K562 (cell line): ENCODE results near the gene PYGB. TPM values are rescaled to one million over a fixed set of nuclear protein-coding genes. Genes with fewer than 3 reads are reported as not detected.
A peak's percentile ranks its signal among the peaks of the same experiment; 100 is the strongest.

Source experiments
- ATAC-seq: fragments of 200-7000 bp; cut with Tn5 transposase; 3 replicates; pipeline ENCODE4 v1.9.1; 2020; ENCODE audit warnings: moderate library complexity
- BruUV-seq: library from RNA; stranded (reverse); fragments of 400-500 nt; replicated peaks from 2 replicates; lab custom pipeline; 2021; lab: Mats Ljungman, UMichigan
- CTCF ChIA-PET: fragments of 300-600 bp; formaldehyde crosslinking; extraction: SDS; loops from one replicate; lab custom pipeline; 2021; ENCODE audit warnings: low intra/inter-chr PET ratio; lab: Yijun Ruan, JAX
- POLR2A ChIA-PET: fragments of 300-600, 350-650 bp; sonication (Branson Sonifier 250); formaldehyde crosslinking; extraction: SDS; loops from one replicate; lab custom pipeline; 2021; ENCODE audit warnings: antibody characterized with exemption, inconsistent platforms; lab: Yijun Ruan, JAX
- DNase-seq, 4 experiments: peaks; one replicate each; pipeline versions ENCODE4 v3.0.0 to v3.0.0-alpha.2; 2011 to 2018; ENCODE audit warnings: low spot score in 3 of 4, mixed read lengths in 3 of 4; ENCODE audit errors: extremely low read depth in 1 of 4
- FAIRE-seq: peaks from 2 replicates; lab custom pipeline; 2011; peaks lifted over from hg19 to GRCh38; lab: Jason Lieb, UNC
- H2AFZ ChIP-seq: 2 replicates; pipeline ENCODE4 v1.6.0; 2011; ENCODE audit warnings: low read depth, low read length, control low read depth, inconsistent platforms
- H3K27ac ChIP-seq: fragments of 200-600 bp; 3 replicates; pipeline ENCODE4 v1.8.0; 2011; ENCODE audit warnings: low read depth, mild to moderate bottlenecking, control low read depth, inconsistent platforms, low read length, moderate library complexity, mixed read lengths; ENCODE audit errors: extremely low read depth
- H3K27me3 ChIP-seq, 2 experiments: fragments of 300-600 bp in 1 of 2; 2 replicates in 1 of 2; 3 replicates in 1 of 2; pipeline versions ENCODE4 v1.6.0 to v1.8.0; 2011; ENCODE audit warnings: inconsistent platforms in 2 of 2, low read length in 2 of 2, mild to moderate bottlenecking in 1 of 2, mixed read lengths in 1 of 2, moderate library complexity in 1 of 2; ENCODE audit not compliant: control insufficient read depth in 2 of 2, insufficient read depth in 2 of 2
- H3K36me3 ChIP-seq: fragments of 300-600 bp; 3 replicates; pipeline ENCODE4 v1.8.0; 2011; ENCODE audit warnings: mild to moderate bottlenecking, low read length, inconsistent platforms; ENCODE audit not compliant: control insufficient read depth, insufficient read depth
- H3K4me1 ChIP-seq, 2 experiments: fragments of 200-600 bp in 1 of 2; replicated peaks in 1 of 2; 2 replicates in 1 of 2; 3 replicates in 1 of 2; pipeline versions ENCODE4 v1.5.1 to v1.8.0; 2011; ENCODE audit warnings: inconsistent platforms in 2 of 2, low read length in 2 of 2, mild to moderate bottlenecking in 1 of 2, mixed read lengths in 1 of 2, moderate library complexity in 1 of 2; ENCODE audit not compliant: control insufficient read depth in 2 of 2, insufficient read depth in 2 of 2
- H3K4me2 ChIP-seq: 2 replicates; pipeline ENCODE4 v1.6.1; 2011; ENCODE audit warnings: low read length, control low read depth, inconsistent platforms, mixed read lengths; ENCODE audit not compliant: insufficient read depth
- H3K4me3 ChIP-seq: fragments of 200-600 bp; sonication (generic), shearing (Covaris generic); 2 replicates; pipeline ENCODE4 v1.5.1; 2016; ENCODE audit warnings: control low read depth, inconsistent platforms
- H3K79me2 ChIP-seq: fragments of 200-600 bp; 3 replicates; pipeline ENCODE4 v1.8.0; 2011; ENCODE audit warnings: low read length, inconsistent platforms; ENCODE audit not compliant: control insufficient read depth, insufficient read depth
- H3K9ac ChIP-seq, 2 experiments: 2 replicates each; pipeline versions ENCODE4 v1.6.0 to v1.6.1; 2011; ENCODE audit warnings: low read depth in 2 of 2, low read length in 2 of 2, control low read depth in 1 of 2, inconsistent platforms in 1 of 2, mild to moderate bottlenecking in 1 of 2, mixed read lengths in 1 of 2; ENCODE audit not compliant: insufficient read depth in 1 of 2
- H3K9me1 ChIP-seq: one replicate; pipeline ENCODE4 v1.6.0; 2011; ENCODE audit warnings: inconsistent platforms, mild to moderate bottlenecking, low read length, moderate library complexity; ENCODE audit not compliant: control insufficient read depth, insufficient read depth
- H3K9me3 ChIP-seq: replicated peaks from 2 replicates; pipeline ENCODE4 v1.5.1; 2011; ENCODE audit warnings: low read depth, low read length, inconsistent platforms; ENCODE audit not compliant: control insufficient read depth, insufficient read depth
- H4K20me1 ChIP-seq: replicated peaks from 2 replicates; pipeline ENCODE4 v1.6.1; 2011; ENCODE audit warnings: low read length, inconsistent platforms, mixed read lengths; ENCODE audit not compliant: control insufficient read depth, insufficient read depth
- ATF3 ChIP-seq, 2 experiments: fragments of 450-650 bp in 1 of 2; sonication (generic) in 1 of 2; formaldehyde crosslinking in 1 of 2; IDR thresholded peaks in 1 of 2; conservative IDR thresholded peaks in 1 of 2; 2 replicates each; pipeline versions ENCODE4 v1.6.1 to v1.8.1; 2016 to 2023; ENCODE audit warnings: mild to moderate bottlenecking in 2 of 2, moderate library complexity in 2 of 2, inconsistent platforms in 1 of 2, missing genetic modification reagents in 1 of 2
- E2F6 ChIP-seq, 2 experiments: IDR thresholded peaks; 2 replicates each; pipeline ENCODE4 v1.6.1; 2011; ENCODE audit warnings: borderline replicate concordance in 1 of 2, control low read depth in 1 of 2, low read depth in 1 of 2, low read length in 1 of 2, mild to moderate bottlenecking in 1 of 2, mixed read lengths in 1 of 2, moderate library complexity in 1 of 2; ENCODE audit not compliant: insufficient read depth in 1 of 2, insufficient read length in 1 of 2, poor library complexity in 1 of 2, severe bottlenecking in 1 of 2; ENCODE audit errors: extremely low read depth in 1 of 2
- HMGXB4 ChIP-seq: sonication (generic); formaldehyde crosslinking; IDR thresholded peaks from 2 replicates; pipeline ENCODE4 v1.8.1; 2023; ENCODE audit warnings: mild to moderate bottlenecking, missing genetic modification reagents
- MAX ChIP-seq: sonication (generic); formaldehyde crosslinking; IDR thresholded peaks from 2 replicates; pipeline ENCODE4 v1.9.0; 2022; ENCODE audit warnings: mild to moderate bottlenecking, missing genetic modification reagents
- SMAD2 ChIP-seq: fragments of 150-350 bp; IDR thresholded peaks from 2 replicates; pipeline ENCODE4 v1.6.1; 2014; ENCODE audit warnings: low read depth, mild to moderate bottlenecking, low read length
- ZNF140 ChIP-seq: fragments of 250-450 bp; sonication (Bioruptor Pico); IDR thresholded peaks from 2 replicates; pipeline ENCODE4 v1.8.0; 2021; ENCODE audit warnings: moderate library complexity, mild to moderate bottlenecking, inconsistent platforms
- WGBS: fragments of 100-300 bp; shearing (Covaris generic); methylation state at CpG from one replicate; pipeline ENCODE4 v1.1.6; 2016; ENCODE audit warnings: low coverage, mixed read lengths; ENCODE audit not compliant: insufficient coverage; ENCODE audit errors: missing lambda C conversion rate; 5-methylcytosine and 5-hydroxymethylcytosine counted together
- in situ Hi-C: fragments of 300-500 bp; cut with MboI; formaldehyde crosslinking; loops from 4 replicates; pipeline ENCODE4 v1.15.0; 2018; ENCODE audit warnings: inconsistent platforms, mixed read lengths
- intact Hi-C: fragments of 100-400 bp; cut with micrococcal nuclease; formaldehyde crosslinking; loops from 2 replicates; pipeline ENCODE4 v1.14.2; 2022
- polyA plus RNA-seq, 8 experiments: library from polyadenylated mRNA; depleted of rRNA in 4 of 8; stranded (reverse) in 5 of 8; unstranded in 3 of 8; fragments of >200 nt; fragmentation: Nextera tagmentation in 2 of 8; fragmentation: Illumina TruSeq in 1 of 8; extraction: Ambion mirVana in 2 of 8; extraction: Trizol in 1 of 8; gene quantifications; 2 replicates each; pipeline versions ENCODE4 v1.2.1 to v1.2.3, GENCODE V29; 2011 to 2014; ENCODE audit warnings: inconsistent platforms in 1 of 8, missing spikeins in 1 of 8
- total RNA-seq, 7 experiments: library from RNA; depleted of rRNA in 6 of 7; stranded (reverse); fragments of >200 nt in 6 of 7; fragmentation: Illumina TruSeq in 2 of 7; extraction: Trizol in 2 of 7; gene quantifications; 2 replicates each; pipeline versions ENCODE4 v1.2.1 to v1.2.3, GENCODE V29; 2011 to 2021; ENCODE audit warnings: low replicate concordance in 1 of 7
- TF ChIP-seq, protein P1 (sequence below): fragments of 150-350 bp; IDR thresholded peaks from 2 replicates; pipeline ENCODE4 v1.6.1; 2014; ENCODE audit warnings: low read depth, mild to moderate bottlenecking, low read length, borderline replicate concordance

The PYGB gene
- total and polyA plus RNA-seq, 9 of the 15 experiments (the other 6 are each of a cell fraction or from before 2014, with no cell fraction given), result 0.34 to 18.0 (median 9.8) TPM

DNA sequence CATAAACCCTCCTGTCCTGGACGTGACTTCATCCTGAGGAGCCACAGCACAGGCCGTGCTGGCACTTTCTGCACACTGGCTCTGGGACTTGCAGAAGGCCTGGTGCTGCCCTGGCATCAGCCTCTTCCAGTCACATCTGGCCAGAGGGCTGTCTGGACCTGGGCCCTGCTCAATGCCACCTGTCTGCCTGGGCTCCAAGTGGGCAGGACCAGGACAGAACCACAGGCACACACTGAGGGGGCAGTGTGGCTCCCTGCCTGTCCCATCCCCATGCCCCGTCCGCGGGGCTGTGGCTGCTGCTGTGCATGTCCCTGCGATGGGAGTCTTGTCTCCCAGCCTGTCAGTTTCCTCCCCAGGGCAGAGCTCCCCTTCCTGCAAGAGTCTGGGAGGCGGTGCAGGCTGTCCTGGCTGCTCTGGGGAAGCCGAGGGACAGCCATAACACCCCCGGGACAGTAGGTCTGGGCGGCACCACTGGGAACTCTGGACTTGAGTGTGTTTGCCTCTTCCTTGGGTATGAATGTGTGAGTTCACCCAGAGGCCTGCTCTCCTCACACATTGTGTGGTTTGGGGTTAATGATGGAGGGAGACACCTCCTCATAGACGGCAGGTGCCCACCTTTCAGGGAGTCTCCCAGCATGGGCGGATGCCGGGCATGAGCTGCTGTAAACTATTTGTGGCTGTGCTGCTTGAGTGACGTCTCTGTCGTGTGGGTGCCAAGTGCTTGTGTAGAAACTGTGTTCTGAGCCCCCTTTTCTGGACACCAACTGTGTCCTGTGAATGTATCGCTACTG, 22.0 kb upstream of the PYGB start (continued):
- TF ChIP-seq ZNF140 (CRISPR knock-in tag) (no peak), SMAD2 (no peak)
- TF ChIP-seq, protein P1, sequence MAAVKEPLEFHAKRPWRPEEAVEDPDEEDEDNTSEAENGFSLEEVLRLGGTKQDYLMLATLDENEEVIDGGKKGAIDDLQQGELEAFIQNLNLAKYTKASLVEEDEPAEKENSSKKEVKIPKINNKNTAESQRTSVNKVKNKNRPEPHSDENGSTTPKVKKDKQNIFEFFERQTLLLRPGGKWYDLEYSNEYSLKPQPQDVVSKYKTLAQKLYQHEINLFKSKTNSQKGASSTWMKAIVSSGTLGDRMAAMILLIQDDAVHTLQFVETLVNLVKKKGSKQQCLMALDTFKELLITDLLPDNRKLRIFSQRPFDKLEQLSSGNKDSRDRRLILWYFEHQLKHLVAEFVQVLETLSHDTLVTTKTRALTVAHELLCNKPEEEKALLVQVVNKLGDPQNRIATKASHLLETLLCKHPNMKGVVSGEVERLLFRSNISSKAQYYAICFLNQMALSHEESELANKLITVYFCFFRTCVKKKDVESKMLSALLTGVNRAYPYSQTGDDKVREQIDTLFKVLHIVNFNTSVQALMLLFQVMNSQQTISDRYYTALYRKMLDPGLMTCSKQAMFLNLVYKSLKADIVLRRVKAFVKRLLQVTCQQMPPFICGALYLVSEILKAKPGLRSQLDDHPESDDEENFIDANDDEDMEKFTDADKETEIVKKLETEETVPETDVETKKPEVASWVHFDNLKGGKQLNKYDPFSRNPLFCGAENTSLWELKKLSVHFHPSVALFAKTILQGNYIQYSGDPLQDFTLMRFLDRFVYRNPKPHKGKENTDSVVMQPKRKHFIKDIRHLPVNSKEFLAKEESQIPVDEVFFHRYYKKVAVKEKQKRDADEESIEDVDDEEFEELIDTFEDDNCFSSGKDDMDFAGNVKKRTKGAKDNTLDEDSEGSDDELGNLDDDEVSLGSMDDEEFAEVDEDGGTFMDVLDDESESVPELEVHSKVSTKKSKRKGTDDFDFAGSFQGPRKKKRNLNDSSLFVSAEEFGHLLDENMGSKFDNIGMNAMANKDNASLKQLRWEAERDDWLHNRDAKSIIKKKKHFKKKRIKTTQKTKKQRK, result no peak

- Histone ChIP-seq H4K20me1 (0 out of 2 replicates have a peak, but pooled peaks cover 3% of the 10 kb centered on the region), H3K79me2 (no peaks in the 10 kb centered on the region), H3K4me3 (no peak overlapping the region), H3K4me2 (no peak overlapping the region), H3K9ac (peak overlapping the region in 1 of 2 experiments; percentile 76; a peak in 2 of 4 replicates), H3K27me3 (no peaks in the 10 kb centered on the region), H3K9me3 (no peaks in the 10 kb centered on the region), H3K27ac (peak overlapping the region; percentile 50; the same call in 1 of the 3 replicates), H3K9me1 (peaks cover 3% of the 10 kb centered on the region), H3K4me1 (peaks cover 32 to 45% of the 10 kb centered on the region in 2 experiments), H3K36me3 (no peaks in the 10 kb centered on the region), H2AFZ (no peak overlapping the region)
- peak; percentile 42 for ATAC-seq
- DNase-seq, result no peak
- ChIA-PET POLR2A (interaction anchor here (0.6 to 1.2 kb wide), 2 partner anchors 10 to 14 kb away, joined by 4 to 5 read pairs; no protein-coding TSS in a partner anchor), CTCF (no interaction called here)
- intact Hi-C loops, result no loop called here
- WGBS, result 72% methylated on average over 17 of the region's 28 CpGs
- FAIRE-seq, result no peak
- BruUV-seq, result no TSS peak
- in situ Hi-C loops, result no loop called here
- TF ChIP-seq MAX (CRISPR knock-in tag) (peak; percentile 47; the same call in 1 of the 2 replicates), HMGXB4 (no peak), E2F6 (IDR thresholded peaks at IDR 0.05; ENCODE audit: borderline replicate concordance in 1 of 2, extremely low read depth in 1 of 2, insufficient read depth in 1 of 2, insufficient read length in 1 of 2, low read depth in 1 of 2, low read length in 1 of 2, poor library complexity in 1 of 2, severe bottlenecking in 1 of 2) (peak in 1 of 2 experiments; percentile 9), ATF3 (IDR thresholded peaks at IDR 0.05) (no peak), ATF3 (CRISPR knock-in tag; conservative IDR thresholded peaks at IDR 0.05) (no peak)
Measured at GRCh38 chr20:25226433-25227316, 21.2 kb upstream of the PYGB start.
